HEK293 (cell line): ENCODE measurements around the gene STEAP1B.

ENCODE experiments used
- CTCF ChIP-seq: fragments of 450-650 bp; formaldehyde crosslinking; IDR thresholded peaks from 2 replicates; pipeline ENCODE4 v1.5.1; 2016; ENCODE audit warnings: missing biosample characterization, missing genetic modification characterization
- ZBTB26 ChIP-seq: fragments of 450-650 bp; formaldehyde crosslinking; optimal IDR thresholded peaks from 2 replicates; pipeline ENCODE3; 2016; ENCODE audit warnings: missing biosample characterization, mild to moderate bottlenecking, missing genetic modification characterization
- ZNF660 ChIP-seq: fragments of 450-650 bp; IDR thresholded peaks from 2 replicates; pipeline ENCODE4 v1.5.1; 2018; ENCODE audit warnings: missing biosample characterization, mild to moderate bottlenecking, missing genetic modification characterization

GRCh38 chr7:22417841-22418240 is 82.1 kb downstream of the STEAP1B start:
- no peak for TF ChIP-seq CTCF
- TF ChIP-seq ZNF660 (tag by site-specific recombination) = no peak
- TF ChIP-seq ZBTB26 (tag by site-specific recombination) = no peak
